SH-SY5Y (cell line): ENCODE results near the gene ILF2.

Experiments
- GATA2 ChIP-seq: IDR thresholded peaks from 2 replicates; pipeline ENCODE4 v1.6.1; 2011; ENCODE audit warnings: mild to moderate bottlenecking, low read depth, low read length
- GATA3 ChIP-seq: IDR thresholded peaks from 2 replicates; pipeline ENCODE4 v1.6.1; 2011; ENCODE audit warnings: low read depth, mild to moderate bottlenecking, low read length, moderate library complexity

Gene ILF2

DNA sequence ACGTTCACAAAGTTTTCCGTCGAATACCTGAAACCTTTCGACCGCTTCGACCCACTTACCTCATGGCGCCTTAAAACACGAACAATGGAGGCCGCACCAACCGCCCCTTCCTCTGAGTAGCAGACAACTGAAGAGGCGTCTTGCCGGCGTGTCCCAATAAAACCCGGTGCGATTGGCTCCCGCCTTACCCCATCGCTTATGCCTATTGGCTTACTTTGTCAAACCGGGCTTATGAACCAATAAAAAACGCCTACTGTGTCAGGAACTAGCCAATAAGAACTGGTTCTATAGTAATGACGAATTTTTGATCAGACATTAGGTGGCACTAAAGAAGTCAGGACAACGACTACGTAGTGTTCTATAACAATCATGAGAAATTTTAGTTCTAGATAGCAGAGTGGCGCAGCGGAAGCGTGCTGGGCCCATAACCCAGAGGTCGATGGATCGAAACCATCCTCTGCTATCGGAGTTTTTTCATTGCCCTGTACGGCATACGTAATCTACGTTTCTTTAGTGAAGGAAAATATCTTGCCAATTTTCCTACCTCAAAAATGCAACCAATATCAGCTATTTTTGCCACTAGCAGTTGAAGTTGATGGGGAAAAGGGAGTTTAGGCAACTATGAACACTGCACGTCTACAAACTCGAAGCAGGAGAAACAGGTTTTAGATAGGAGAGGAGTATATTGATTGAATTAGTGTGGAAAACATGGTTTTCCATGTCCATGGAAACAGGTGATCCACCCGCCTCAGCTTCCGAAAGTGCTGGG, at the start of gene ILF2:
Gene ILF2 (minus strand): TSS at position 135 of the 769 bp plus-strand sequence. CDS start 71 bp downstream, at position 64.
- TF ChIP-seq GATA3: no peak
- TF ChIP-seq GATA2: peak; percentile 80

DNA sequence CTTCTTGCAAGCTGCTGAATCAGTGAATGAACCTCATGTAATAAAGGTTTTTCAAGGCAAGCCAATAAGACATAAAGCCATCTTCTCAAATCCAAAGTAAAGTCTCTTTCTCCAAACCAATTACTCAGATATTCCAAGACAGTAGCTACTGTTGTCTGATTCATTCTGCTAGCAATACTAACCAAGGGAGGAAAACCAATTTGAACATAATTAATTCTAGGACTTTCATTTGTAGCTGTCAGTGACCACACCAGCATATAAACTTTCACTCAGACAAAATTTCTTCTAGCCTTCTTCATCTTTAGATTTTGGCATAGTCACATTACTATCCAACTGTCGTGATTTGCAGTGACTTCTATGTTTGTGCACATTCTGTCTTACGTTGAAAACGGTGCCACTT, 46.5 kb upstream of the ILF2 start:
- TF ChIP-seq GATA2: no peak
- no peak for TF ChIP-seq GATA3

DNA sequence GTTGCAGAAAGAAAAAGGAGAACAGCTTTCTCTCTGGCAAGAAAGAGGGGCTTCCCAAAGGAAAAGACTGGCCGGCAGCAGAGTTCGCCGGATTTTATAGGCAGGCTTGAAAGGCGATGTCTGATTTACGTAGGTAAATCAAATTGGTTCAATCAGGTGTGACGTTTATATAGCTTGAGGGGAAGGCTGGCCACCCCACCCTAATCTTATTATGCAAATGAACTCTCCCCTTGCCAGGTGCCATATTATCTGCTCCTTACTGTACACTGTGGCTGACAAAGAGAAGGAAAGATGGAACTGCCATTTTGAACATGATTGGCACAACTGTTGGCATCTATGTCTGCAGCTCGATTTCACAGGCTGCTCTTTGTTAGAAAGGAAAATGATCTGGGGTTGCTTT, 40.2 kb upstream of the ILF2 start:
- TF ChIP-seq GATA2: no peak
- no peak for TF ChIP-seq GATA3

DNA sequence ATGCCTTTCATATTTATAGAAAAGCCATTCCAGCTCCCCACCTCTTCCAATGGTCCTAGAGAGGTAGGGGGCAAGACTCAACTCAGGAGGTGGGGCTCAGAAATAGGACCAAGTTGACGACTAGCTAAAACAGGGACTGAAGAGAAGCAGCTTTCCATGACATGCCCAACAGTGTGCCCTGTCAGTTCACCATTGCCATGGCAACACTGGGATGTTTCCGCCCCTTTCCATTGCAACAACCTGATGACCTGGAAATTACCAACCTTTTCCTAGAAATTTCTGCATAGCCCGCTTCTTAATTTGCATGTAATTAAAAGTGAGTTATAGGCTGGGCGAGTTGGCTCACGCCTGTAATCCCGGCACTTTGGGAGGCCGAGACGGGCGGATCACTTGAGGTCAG, 34.7 kb upstream of the ILF2 start:
- TF ChIP-seq GATA2 (no peak), GATA3 (no peak)

DNA sequence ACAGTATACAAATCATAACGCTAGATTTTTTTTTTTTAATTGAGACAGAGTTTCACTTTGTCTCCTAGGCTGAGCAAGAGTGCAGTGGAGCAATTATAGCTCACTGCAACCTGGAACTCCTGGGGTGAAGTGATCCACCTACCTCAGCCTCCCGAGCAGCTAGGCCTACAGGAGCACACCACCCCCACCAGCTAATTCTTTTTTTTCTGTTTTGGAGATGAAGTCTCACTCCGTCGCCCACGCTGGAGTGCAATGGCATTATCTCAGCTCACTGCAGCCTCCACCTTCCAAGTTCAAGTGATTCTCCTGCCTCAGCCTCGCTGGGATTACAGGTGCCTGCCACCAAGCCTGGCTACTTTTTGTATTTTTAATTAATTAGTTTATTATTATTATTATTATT, 29.0 kb upstream of the ILF2 start:
- TF ChIP-seq GATA3 (no peak), GATA2 (no peak)

DNA sequence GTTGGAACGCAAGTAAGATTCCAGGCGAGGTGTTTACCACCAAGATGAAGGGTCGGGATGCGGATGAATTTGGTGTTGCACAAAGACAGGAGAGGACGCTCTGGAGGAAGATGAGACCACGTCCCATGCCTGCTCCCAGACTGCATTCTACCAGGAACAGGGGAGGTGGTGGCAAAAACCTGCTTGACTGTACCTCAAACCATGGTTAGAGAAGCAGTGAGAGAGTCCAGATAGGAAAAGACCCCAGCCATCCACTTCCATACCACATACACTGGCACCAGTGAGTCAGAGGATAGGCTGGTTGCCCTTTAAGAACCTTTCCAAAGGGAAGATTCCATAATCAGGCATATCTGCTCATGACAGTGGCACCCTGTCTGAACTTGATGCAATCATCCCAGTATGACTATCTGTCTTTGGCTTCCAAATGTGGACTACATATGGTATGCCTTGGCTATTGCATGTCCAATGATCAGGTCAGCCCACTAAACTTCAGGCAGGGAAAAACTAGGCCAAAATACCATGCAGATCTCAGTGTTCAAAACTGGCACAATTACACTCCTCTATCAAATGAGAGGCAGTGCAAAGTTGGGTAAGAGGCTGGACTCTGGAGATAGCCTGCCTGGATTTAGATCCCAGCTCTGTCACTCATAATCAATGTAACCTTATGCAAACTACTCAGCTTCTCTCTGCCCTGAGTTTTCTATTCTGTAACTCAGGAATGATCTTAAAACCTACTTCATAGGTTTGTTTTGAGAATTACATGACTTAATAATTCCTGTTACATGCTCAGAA, 28.3 kb upstream of the ILF2 start:
- no peak for TF ChIP-seq GATA2

DNA sequence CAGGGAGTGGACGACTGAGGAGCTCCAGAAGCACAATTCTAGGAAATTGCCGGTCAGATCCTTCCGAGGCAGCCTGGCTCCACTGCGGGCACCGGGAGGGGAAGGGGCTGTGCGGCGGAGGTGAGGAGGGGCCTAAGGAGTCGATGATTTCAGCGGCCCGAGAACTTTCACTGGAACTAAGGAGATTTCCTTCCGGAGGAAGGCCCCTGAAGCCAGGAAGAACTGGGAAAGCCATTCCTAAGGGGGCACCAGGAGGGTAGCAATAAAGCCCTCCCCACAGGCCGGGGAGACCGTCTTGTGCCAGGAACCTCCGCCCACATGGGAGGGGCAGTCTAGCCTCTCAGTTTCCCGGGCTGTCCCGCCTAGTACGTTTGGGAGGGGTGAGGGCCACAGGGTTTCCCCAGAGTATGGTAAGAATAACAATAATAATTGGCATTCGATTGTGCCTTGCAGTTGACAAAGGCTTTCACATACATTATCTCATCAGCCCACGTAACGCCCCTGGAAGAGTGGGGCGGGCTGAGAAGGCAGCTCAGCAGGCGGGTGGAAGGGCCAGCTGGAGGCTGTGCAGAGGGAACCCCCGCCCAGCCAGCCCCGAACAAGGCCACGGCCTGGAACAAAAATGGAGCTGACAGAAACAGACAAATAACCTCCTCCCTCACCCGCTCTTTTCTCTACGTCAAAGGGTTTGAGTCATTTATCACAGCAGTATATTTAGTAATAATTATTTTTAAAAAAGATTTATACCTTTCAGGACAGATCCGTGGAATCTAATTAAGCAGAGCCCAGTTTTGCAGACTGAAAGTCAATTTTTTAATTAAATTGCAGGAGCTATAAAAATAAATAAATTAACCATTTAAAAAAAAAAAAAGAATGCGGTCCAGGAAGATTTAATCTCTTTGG, 27.5 kb upstream of the ILF2 start:
- TF ChIP-seq GATA2 (no peak), GATA3 (no peak)

DNA sequence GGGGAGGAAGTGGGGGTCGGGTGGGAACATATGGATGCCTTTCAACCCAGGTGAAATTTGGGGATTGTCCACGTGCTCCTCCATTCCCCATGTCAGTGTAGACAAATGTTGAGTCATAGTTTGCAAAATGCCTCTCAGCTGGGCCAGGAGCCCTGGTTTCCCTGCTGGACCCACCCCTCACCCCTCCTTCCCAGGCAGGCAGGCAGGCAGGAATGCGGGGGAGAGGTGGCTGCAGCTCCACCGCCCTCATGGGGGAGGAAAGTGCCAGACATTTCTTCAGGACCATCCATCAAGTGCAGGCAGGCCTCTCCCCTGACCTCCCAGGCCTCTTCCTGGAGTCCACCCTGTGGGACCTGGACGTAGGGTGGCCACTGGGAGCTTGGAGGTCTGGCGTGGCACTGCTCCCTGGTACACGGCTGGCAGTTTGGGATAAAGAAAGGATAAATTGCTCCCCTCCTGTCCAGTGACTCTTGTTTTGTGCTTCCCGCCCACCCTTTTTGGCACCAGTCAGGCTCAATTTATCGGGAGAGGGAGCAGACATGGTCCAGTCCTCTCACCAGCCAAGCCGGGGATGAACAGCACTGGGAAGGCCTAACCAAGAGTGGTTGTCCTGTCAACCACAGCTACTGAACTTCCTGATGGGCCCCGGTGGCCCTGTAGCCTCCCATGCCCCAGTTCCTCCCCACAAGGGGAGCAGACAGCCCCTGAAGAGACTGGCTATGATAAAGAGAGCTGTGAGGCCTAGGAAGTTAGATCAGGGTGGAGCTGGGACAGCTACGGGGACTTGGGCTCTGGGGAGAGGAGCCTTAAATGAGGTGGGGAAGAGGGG, 26.6 kb upstream of the ILF2 start:
- no peak for TF ChIP-seq GATA3
- no peak for TF ChIP-seq GATA2

DNA sequence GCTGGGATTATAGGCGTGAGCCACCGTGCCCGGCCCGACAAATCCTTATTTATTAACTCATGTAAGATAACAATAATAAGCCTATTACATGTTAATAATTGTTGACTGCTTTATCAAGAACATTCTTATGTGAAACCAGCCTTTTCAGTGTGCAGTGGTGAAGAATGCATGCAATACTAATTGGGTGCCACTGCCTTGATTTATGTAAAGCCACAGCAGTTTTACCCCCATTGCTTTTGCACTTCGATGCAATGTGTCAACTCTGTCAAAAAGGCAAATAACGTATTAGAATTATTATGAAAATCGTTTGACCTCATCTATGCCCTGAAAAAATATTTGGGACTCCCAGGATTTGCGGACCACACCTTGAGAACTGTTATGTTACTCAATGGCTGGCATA, 25.9 kb upstream of the ILF2 start:
- TF ChIP-seq GATA2 (no peak), GATA3 (no peak)

DNA sequence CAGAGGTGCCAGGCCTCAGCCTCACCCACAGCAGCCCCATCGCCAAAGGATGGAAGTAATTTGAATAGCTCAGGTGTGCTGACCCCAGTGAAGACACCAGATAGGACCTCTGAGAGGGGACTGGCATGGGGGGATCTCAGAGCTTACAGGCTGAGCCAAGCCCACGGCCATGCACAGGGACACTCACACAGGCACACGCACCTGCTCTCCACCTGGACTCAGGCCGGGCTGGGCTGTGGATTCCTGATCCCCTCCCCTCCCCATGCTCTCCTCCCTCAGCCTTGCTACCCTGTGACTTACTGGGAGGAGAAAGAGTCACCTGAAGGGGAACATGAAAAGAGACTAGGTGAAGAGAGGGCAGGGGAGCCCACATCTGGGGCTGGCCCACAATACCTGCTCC, 22.7 kb upstream of the ILF2 start:
- no peak for TF ChIP-seq GATA2
- TF ChIP-seq GATA3: no peak

DNA sequence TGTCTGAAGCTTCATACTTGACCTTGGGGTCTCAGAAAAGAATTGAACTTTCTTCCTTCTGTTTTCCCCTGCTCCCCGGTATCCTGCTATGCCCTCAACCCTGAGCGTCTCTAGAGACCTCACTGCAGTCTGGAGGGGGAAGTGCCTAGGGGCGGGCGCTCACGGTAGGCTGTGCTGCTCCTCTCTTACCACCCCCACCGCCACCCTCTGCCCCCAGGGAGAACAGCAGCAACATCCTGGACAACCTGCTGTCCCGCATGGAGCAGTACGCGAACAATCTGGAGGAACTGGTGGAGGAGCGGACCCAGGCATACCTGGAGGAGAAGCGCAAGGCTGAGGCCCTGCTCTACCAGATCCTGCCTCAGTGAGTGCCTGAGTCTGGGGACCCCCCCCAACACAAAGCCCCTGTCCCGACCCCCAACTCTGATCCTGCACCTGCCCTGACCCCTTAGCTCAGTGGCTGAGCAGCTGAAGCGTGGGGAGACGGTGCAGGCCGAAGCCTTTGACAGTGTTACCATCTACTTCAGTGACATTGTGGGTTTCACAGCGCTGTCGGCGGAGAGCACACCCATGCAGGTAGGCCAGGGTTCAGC, 18.0 kb upstream of the ILF2 start:
- TF ChIP-seq GATA2 (no peak), GATA3 (no peak)

DNA sequence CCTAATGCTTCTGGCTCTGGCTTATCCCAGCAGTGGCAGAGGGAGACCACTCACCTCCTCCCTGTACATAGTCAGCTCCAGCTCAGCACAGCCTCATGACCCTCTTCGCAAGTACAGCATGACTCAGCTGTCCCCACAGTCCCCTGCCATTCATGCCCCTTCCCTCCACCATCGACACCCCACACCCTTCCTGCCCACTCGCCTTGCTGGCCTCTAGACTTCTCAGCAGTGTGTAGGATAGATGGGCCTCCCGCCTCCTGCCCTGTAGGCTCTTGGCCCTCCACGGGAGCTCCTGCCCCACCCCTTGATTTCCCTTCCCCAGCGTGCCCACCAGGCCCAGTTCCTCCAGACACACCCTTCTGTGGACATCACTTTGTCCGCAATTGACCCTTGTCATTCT, 17.5 kb upstream of the ILF2 start:
- no peak for TF ChIP-seq GATA2
